ENCODE data around the gene SUPT6H.
"Not testable (repeated sequence)": the region's sequence is repeated elsewhere in the genome, so short reads cannot be mapped to it uniquely, and the experiment has no call there.

SUPT6H gene

DNA sequence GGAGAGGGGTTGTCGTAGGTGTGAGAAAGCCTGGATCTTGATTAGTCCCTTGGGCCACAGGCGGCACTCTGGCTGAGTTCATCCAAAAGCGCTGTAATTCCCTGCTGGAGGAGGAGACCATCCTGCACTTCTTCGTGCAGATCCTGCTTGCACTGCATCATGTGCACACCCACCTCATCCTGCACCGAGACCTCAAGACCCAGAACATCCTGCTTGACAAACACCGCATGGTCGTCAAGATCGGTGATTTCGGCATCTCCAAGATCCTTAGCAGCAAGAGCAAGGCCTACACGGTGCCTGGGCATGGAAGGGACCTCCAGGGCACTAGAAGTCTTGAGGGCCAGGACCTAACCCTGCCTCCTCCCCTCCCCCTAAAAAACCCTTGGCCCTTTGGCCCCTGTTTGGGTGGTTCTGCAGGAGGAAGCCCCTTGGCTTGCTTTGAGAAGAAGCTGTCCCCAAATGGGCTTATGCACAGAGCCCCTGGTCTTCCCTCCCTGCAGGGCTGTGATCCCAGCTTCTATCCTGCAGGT lies 72.8 kb downstream of the SUPT6H start:
- TF ChIP-seq, protein P1, sequence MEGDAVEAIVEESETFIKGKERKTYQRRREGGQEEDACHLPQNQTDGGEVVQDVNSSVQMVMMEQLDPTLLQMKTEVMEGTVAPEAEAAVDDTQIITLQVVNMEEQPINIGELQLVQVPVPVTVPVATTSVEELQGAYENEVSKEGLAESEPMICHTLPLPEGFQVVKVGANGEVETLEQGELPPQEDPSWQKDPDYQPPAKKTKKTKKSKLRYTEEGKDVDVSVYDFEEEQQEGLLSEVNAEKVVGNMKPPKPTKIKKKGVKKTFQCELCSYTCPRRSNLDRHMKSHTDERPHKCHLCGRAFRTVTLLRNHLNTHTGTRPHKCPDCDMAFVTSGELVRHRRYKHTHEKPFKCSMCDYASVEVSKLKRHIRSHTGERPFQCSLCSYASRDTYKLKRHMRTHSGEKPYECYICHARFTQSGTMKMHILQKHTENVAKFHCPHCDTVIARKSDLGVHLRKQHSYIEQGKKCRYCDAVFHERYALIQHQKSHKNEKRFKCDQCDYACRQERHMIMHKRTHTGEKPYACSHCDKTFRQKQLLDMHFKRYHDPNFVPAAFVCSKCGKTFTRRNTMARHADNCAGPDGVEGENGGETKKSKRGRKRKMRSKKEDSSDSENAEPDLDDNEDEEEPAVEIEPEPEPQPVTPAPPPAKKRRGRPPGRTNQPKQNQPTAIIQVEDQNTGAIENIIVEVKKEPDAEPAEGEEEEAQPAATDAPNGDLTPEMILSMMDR (IDR thresholded peaks at IDR 0.05; ENCODE audit: low read depth, low read length, missing control alignments) = no peak
- no peak for DNase-seq (ENCODE audit: low read depth)
- no peak overlapping the region for H3K4me3 ChIP-seq (ENCODE audit: low read depth, low read length)

DNA sequence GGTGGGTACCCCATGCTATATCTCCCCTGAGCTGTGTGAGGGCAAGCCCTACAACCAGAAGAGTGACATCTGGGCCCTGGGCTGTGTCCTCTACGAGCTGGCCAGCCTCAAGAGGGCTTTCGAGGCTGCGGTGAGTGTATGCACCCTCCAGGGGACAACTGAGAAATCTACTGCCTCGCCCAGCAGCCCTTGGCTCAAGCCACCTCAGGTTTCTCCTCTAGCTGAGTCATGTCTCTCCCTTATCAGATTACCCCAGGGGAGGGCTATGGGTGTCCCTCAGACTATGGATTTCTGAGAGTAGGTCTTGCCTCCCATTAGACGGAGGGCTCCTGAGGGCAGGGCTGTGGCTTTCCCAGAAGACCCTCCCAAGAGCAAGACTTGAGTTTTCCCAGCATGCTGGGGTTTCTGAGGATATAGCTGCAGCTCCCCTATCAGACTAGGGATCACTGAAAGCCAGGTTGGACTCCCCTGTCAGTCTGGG lies 73.3 kb downstream of the SUPT6H start:
- H3K4me3 ChIP-seq (ENCODE audit: low read depth, low read length) = no peak overlapping the region
- no peak for DNase-seq (ENCODE audit: low read depth)

DNA sequence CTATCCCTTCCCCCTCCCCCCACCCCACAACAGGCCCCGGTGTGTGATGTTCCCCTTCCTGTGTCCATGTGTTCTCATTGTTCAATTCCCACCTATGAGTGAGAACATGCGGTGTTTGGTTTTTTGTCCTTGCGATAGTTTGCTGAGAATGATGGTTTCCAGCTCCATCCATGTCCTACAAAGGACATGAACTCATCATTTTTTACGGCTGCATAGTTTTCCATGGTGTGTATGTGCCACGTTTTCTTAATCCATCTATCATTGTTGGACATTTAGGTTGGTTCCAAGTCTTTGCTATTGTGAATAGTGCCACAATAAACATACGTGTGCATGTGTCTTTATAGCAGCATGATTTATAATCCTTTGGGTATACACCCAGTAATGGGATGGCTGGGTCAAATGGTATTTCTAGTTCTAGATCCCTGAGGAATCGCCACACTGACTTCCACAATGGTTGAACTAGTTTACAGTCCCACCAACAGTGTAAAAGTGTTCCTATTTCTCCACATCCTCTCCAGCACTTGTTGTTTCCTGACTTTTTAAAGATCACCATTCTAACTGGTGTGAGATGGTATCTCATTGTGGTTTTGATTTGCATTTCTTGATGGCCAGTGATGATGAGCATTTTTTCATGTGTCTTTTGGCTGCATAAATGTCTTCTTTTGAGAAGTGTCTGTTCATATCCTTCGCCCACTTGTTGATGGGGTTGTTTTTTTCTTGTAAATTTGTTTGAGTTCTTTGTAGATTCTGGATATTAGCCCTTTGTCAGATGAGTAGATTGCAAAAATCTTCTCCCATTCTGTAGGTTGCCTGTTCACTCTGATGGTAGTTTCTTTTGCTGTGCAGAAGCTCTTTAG lies 74.1 kb downstream of the SUPT6H start:
- not testable (repeated sequence) for DNase-seq (ENCODE audit: low read depth); H3K4me3 ChIP-seq (ENCODE audit: low read depth, low read length)

More for the DNA sequence above, 73.3 kb downstream of the SUPT6H start:
- TF ChIP-seq, protein P1 (IDR thresholded peaks at IDR 0.05; ENCODE audit: low read depth, low read length, missing control alignments) = no peak

DNA sequence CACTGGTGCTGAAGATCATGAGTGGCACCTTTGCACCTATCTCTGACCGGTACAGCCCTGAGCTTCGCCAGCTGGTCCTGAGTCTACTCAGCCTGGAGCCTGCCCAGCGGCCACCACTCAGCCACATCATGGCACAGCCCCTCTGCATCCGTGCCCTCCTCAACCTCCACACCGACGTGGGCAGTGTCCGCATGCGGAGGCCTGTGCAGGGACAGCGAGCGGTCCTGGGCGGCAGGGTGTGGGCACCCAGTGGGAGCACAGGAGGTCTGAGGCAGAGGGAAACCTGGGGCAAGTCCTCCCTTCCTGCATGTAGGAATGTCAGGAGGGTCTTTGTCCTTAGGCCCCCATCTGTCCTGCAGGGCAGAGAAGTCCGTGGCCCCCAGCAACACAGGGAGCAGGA lies 75.3 kb downstream of the SUPT6H start:
- peak overlapping the region; percentile 50; the same call in 1 of the 2 replicates for H3K4me3 ChIP-seq (ENCODE audit: low read depth, low read length)
- no peak for DNase-seq (ENCODE audit: low read depth)
- TF ChIP-seq, protein P1 (IDR thresholded peaks at IDR 0.05; ENCODE audit: low read depth, low read length, missing control alignments) = no peak

DNA sequence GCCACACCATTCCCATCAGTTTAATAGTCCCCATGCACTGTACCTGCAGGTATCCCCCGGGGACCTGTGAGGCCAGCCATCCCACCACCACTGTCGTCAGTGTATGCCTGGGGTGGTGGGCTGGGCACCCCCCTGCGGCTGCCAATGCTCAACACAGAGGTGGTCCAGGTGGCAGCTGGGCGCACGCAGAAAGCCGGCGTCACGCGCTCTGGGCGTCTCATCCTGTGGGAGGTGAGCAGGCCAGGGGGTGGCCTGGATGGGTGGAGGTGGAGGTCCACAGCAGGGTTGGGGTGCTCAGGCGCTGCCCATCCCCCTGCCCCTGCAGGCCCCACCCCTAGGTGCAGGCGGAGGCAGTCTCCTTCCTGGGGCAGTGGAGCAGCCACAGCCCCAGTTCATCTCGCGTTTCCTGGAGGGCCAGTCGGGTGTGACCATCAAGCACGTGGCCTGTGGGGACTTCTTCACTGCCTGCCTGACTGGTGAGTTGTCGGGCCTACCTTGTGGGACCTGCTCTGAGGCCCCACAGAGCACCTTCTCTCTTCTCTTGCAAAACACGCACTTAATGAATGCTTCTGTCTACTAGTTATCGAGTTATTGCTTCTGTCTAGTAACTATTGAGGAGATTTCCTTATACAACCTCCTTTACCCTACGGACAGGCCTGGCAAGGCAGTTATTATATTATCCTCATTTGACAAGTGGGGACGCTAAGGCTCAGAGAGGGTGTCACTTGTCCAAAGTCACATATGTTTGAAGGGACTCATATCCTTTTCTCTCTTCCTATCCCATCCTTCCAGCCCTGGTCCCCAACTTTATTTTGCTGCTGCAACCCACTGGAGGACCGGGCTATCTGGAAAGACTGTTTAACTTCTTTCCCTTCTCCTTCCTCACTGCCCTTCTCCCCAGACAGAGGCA lies 76.0 kb downstream of the SUPT6H start:
- TF ChIP-seq, protein P1 (IDR thresholded peaks at IDR 0.05; ENCODE audit: low read depth, low read length, missing control alignments) = no peak
- DNase-seq (ENCODE audit: low read depth) = peak; percentile 89
- peak overlapping the region; percentile 50 for H3K4me3 ChIP-seq (ENCODE audit: low read depth, low read length)

DNA sequence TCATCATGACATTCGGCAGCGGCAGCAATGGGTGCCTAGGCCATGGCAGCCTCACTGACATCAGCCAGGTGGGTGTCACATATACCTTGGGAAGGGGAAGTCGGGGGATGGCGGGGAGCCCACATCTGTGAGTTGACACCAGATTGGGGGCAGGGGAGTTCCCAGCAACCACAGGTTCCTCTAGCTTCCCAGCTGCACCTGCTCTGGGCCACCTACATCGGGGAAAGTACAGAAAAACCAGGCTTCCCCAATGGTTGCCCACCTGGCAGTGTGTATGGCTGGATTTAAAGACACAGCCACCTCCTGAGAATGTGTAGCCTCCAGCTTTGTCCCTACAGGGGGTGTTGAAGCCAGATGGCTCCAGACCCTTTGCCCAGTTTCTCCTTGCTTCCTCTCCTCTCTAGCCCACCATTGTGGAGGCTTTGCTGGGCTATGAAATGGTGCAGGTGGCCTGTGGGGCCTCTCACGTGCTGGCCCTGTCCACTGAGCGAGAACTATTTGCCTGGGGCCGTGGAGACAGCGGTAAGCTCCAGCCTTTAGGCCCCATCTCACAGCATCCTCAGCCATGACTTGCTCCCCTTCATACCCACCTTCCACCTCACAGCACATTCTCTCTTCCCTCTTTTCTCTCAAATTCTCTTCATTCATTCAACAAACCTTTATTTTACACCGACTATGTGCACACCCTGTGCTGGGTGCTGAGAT lies 76.8 kb downstream of the SUPT6H start:
- peak; percentile 77 for DNase-seq (ENCODE audit: low read depth)
- peak overlapping the region; percentile 50 for H3K4me3 ChIP-seq (ENCODE audit: low read depth, low read length)
- TF ChIP-seq, protein P1 (IDR thresholded peaks at IDR 0.05; ENCODE audit: low read depth, low read length, missing control alignments) = no peak
